MCF 10A (cell line): ENCODE measurements around the gene STRN4. TPM values are rescaled to one million over a fixed set of nuclear protein-coding genes. Genes with fewer than 3 reads are reported as not detected.

ENCODE experiments used
- BruUV-seq: library from RNA; stranded (reverse); fragments of 400-500 nt; replicated peaks from 2 replicates; lab custom pipeline; 2021; lab: Mats Ljungman, UMichigan
- CTCF ChIA-PET: fragments of 300-600 bp; sonication (Branson Sonifier 250); formaldehyde crosslinking; extraction: SDS; loops from one replicate; lab custom pipeline; 2021; ENCODE audit warnings: antibody characterized with exemption, inconsistent platforms; lab: Yijun Ruan, JAX
- POLR2A ChIA-PET: fragments of 300-600, 350-650 bp; sonication (Branson Sonifier 250); formaldehyde crosslinking; extraction: SDS; loops from one replicate; lab custom pipeline; 2020; ENCODE audit warnings: antibody characterized with exemption, inconsistent platforms; lab: Yijun Ruan, JAX
- DNase-seq: peaks from one replicate; pipeline ENCODE4 v3.0.0-alpha.2; 2018; ENCODE audit not compliant: unreplicated experiment
- H3K27ac Mint-ChIP-seq: one replicate; pipeline ENCODE4 v1.8.0; 2022; ENCODE audit warnings: mild to moderate bottlenecking, low read depth, mixed read lengths; ENCODE audit not compliant: unreplicated experiment
- H3K27me3 Mint-ChIP-seq: one replicate; pipeline ENCODE4 v1.8.0; 2022; ENCODE audit warnings: mixed read lengths; ENCODE audit not compliant: insufficient read depth, unreplicated experiment
- H3K36me3 Mint-ChIP-seq: one replicate; pipeline ENCODE4 v1.8.0; 2022; ENCODE audit warnings: mild to moderate bottlenecking, moderate library complexity, mixed read lengths; ENCODE audit not compliant: insufficient read depth, unreplicated experiment
- H3K4me1 Mint-ChIP-seq: one replicate; pipeline ENCODE4 v1.8.0; 2022; ENCODE audit warnings: mixed read lengths; ENCODE audit not compliant: insufficient read depth, unreplicated experiment
- H3K4me3 Mint-ChIP-seq: one replicate; pipeline ENCODE4 v1.8.0; 2022; ENCODE audit warnings: mild to moderate bottlenecking, moderate library complexity, mixed read lengths; ENCODE audit not compliant: unreplicated experiment
- H3K9me3 Mint-ChIP-seq: one replicate; pipeline ENCODE4 v1.8.0; 2022; ENCODE audit warnings: mixed read lengths; ENCODE audit not compliant: unreplicated experiment
- CTCF ChIP-seq: fragments of 200-600 bp; IDR thresholded peaks from one replicate; pipeline ENCODE4 v1.8.0; 2022; ENCODE audit warnings: antibody characterized with exemption, mild to moderate bottlenecking; ENCODE audit not compliant: unreplicated experiment
- intact Hi-C: fragments of 100-400 bp; cut with micrococcal nuclease; formaldehyde crosslinking; loops from 2 replicates; pipeline ENCODE4 v1.14.1; 2022
- total RNA-seq: library from RNA; stranded (reverse); gene quantifications from 2 replicates; pipeline ENCODE4 v1.2.3, GENCODE V29; 2022

The STRN4 gene
- total RNA-seq, 1 experiment from 2014 or later, result 92.3 TPM

GRCh38 chr19:46785054-46785979 lies 39.1 kb upstream of the STRN4 start:
- peak overlapping the region; percentile 93 for H3K4me3 Mint-ChIP-seq
- TSS peak; percentile 77 for BruUV-seq
- no peaks in the 10 kb centered on the region for H3K9me3 Mint-ChIP-seq
- peak; percentile 29 for DNase-seq
- no peak for TF ChIP-seq CTCF
- no peaks in the 10 kb centered on the region for H3K27me3 Mint-ChIP-seq
- H3K36me3 Mint-ChIP-seq, result peaks cover 61% of the 10 kb centered on the region
- H3K4me1 Mint-ChIP-seq, result peaks cover 39% of the 10 kb centered on the region
- CTCF ChIA-PET, result interaction anchor here (0.7 to 4.1 kb wide), 9 partner anchors 10 to 141 kb away, joined by 3 to 26 read pairs (median 4); no protein-coding TSS in a partner anchor
- intact Hi-C loops, result loop anchor here (2.0 kb wide), 1 partner anchor 55 kb away; no protein-coding TSS in a partner anchor
- H3K27ac Mint-ChIP-seq, result peak overlapping the region; percentile 94
- POLR2A ChIA-PET, result interaction anchor here (0.6 to 6.9 kb wide), 33 partner anchors 8 to 1247 kb away, joined by 3 to 147 read pairs (median 5); partner anchors contain the start of genes AP2S1, ARHGAP35, CCDC9 and ZC3H4

GRCh38 chr19:46784262-46785053 lies 38.2 kb upstream of the STRN4 start:
- TF ChIP-seq CTCF, result peak; percentile 29

GRCh38 chr19:46783670-46784069 lies 37.4 kb upstream of the STRN4 start:
- peak; percentile 47 for DNase-seq
- CTCF ChIA-PET, result interaction anchor here (0.5 to 4.1 kb wide), 7 partner anchors 14 to 111 kb away, joined by 4 to 26 read pairs (median 4); no protein-coding TSS in a partner anchor
- peaks cover 39% of the 10 kb centered on the region for H3K4me1 Mint-ChIP-seq
- BruUV-seq, result no TSS peak
- H3K4me3 Mint-ChIP-seq, result peak overlapping the region; percentile 93
- POLR2A ChIA-PET, result interaction anchor here (0.6 to 6.9 kb wide), 9 partner anchors 9 to 442 kb away, joined by 3 to 147 read pairs (median 4); partner anchors contain the start of gene ZC3H4
- H3K27ac Mint-ChIP-seq, result peak overlapping the region; percentile 94
- H3K36me3 Mint-ChIP-seq, result peaks cover 77% of the 10 kb centered on the region
- H3K27me3 Mint-ChIP-seq, result no peaks in the 10 kb centered on the region
- intact Hi-C loops, result loop anchor here (1.0 to 5.0 kb wide), 3 partner anchors 26 to 57 kb away; partner anchors contain the start of genes FKRP and STRN4
- no peak for TF ChIP-seq CTCF
- no peaks in the 10 kb centered on the region for H3K9me3 Mint-ChIP-seq

More at GRCh38 chr19:46784262-46785053, 38.2 kb upstream of the STRN4 start:
- POLR2A ChIA-PET, result interaction anchor here (0.5 to 6.9 kb wide), 30 partner anchors 8 to 1246 kb away, joined by 3 to 147 read pairs (median 5); partner anchors contain the start of genes AP2S1, CCDC9 and ZC3H4
- no TSS peak for BruUV-seq
- peak; percentile 98 for DNase-seq
- Mint-ChIP-seq H3K9me3 (no peaks in the 10 kb centered on the region), H3K27ac (peak overlapping the region; percentile 94), H3K27me3 (no peaks in the 10 kb centered on the region), H3K4me1 (peaks cover 39% of the 10 kb centered on the region), H3K4me3 (peak overlapping the region; percentile 93), H3K36me3 (peaks cover 69% of the 10 kb centered on the region)
- CTCF ChIA-PET, result interaction anchor here (0.5 to 4.1 kb wide), 12 partner anchors 9 to 142 kb away, joined by 3 to 26 read pairs (median 4); no protein-coding TSS in a partner anchor
- intact Hi-C loops, result loop anchor here (1.0 to 5.0 kb wide), 3 partner anchors 27 to 56 kb away; partner anchors contain the start of genes FKRP and STRN4
